ENCODE measurements around the gene MORC2.

GRCh38 chr22:30948930-30949342, 19.6 kb downstream of the MORC2 start:
- no peak for TF ChIP-seq FOXP2 (optimal IDR thresholded peaks at IDR 0.05; ENCODE audit: control extremely low read depth, extremely low read length, insufficient read depth)
- no peak for TF ChIP-seq EZH2 (IDR thresholded peaks at IDR 0.05)
- TF ChIP-seq POLR2AphosphoS5 (IDR thresholded peaks at IDR 0.05; ENCODE audit: borderline replicate concordance, low read depth, low read length), result no peak

All from SK-N-MC (cell line).